WI38 (cell line): ENCODE results near the gene EPB41L4A.

Experiments
- H3K4me3 ChIP-seq: 2 replicates; pipeline ENCODE4 v1.5.1; 2011; ENCODE audit warnings: low read depth, mild to moderate bottlenecking, control low read depth, low read length
- TF ChIP-seq, protein P1 (sequence below): IDR thresholded peaks from 2 replicates; pipeline ENCODE4 v1.5.1; 2012; ENCODE audit warnings: low read depth, mild to moderate bottlenecking, control low read depth, low read length

The EPB41L4A gene

DNA sequence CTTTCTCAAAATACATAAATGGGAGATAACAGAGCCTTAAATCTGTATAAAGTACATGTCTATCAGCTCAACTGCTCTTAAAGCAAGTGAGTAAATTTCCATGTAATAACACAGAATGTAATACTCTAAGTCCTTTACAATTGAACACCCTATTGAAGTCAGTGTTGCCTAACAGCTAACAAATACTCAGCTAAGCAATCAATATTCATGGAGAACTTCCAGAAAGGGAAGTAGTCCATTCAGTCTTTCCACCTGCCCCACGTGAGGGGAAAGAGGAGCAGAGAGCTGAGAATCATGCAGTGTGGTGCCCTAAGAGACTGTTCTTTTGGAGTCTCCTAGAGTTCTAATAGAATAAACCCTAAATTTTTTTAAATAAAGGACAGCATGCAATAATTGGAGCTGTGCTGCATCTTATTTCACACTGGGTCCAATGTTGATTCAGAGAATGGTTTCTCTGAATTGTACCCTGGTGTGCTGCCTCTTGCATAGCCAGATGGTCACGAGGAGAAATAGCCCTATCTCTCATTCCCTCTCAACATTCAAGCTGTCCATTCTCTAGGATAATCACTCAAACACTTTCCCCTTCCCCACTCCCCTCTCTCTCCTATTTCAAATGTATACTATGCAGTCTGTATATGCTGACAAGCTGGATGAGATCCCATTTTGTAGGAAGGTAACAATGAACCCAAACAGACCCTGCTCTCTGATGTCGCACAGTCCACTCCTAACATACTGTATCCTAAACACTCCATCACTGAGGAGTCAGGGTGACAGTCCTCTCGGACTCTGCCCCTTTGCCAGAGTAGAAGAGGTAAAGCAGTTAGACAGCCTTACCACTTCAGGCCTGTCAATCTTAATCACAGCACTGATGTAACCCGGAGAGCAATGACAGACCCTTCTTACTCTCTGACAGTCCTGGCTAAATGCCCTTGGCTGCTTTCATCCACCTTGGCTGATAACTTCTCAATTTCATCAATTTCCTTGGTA lies 134.8 kb downstream of the EPB41L4A start:
- TF ChIP-seq, protein P1, sequence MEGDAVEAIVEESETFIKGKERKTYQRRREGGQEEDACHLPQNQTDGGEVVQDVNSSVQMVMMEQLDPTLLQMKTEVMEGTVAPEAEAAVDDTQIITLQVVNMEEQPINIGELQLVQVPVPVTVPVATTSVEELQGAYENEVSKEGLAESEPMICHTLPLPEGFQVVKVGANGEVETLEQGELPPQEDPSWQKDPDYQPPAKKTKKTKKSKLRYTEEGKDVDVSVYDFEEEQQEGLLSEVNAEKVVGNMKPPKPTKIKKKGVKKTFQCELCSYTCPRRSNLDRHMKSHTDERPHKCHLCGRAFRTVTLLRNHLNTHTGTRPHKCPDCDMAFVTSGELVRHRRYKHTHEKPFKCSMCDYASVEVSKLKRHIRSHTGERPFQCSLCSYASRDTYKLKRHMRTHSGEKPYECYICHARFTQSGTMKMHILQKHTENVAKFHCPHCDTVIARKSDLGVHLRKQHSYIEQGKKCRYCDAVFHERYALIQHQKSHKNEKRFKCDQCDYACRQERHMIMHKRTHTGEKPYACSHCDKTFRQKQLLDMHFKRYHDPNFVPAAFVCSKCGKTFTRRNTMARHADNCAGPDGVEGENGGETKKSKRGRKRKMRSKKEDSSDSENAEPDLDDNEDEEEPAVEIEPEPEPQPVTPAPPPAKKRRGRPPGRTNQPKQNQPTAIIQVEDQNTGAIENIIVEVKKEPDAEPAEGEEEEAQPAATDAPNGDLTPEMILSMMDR, result no peak
- H3K4me3 ChIP-seq, result no peak overlapping the region

DNA sequence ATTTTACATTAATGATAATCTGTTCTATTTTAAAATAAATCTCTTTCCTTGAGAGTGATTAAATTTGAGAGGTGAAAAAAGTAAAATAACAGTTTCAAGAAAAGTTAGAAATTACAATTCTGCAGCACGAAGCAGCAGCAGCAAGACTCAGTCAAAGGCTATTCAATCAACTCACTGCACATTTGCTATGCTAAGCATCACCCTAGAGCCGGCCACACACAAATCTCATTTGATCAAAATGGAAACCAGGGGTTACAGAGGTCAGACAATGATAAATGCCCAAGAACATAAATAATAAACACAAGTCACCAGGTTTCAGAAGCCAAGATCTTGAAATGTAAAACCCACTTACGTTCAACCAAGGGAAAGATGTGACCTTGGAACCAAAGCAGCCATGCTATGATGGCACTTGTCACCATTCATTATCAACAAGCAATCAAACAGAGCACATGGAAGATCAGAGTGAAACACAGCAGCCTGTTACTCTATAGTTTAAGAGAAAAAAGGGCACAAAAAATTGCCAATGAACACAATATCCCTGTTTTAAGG lies 136.0 kb downstream of the EPB41L4A start:
- H3K4me3 ChIP-seq, result no peak overlapping the region
- TF ChIP-seq, protein P1, result no peak

DNA sequence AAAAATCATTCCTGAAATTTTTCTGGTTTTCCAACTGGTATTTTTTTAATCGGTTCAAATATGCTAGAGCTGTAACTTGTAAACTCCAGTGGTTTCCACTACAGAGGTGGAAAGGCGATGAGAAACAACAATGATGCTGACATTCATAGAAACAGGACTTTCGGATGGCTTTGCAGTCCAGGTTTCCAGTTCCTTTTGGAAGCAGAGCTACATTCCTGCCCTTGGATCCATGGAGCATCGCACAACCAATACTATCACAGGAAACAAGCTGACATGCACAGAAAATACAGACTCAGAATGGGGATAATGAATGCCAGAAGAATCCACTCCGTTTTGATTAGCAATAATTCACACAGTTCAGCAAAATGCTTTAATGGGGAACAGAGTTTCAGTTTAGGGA lies 140.0 kb downstream of the EPB41L4A start:
- TF ChIP-seq, protein P1, result no peak
- no peak overlapping the region for H3K4me3 ChIP-seq

DNA sequence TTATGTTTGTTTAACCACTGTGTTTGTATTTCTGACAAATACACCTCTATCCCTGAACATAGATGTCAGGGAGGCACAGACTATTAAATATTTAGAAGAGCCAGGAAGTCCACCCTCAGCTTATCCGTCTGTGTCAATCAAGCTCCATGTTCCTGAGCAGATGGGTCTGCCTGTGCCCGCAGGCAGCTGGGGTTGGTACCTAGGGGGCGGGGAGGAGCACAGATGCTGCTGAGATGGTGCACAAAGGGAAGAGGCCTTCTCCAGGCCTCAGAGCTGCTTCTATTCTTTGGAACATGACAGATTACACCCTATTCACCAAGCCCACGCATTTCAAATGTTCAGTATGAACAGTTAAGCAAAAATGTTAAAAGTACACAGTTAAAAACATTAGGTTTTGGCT lies 142.1 kb downstream of the EPB41L4A start:
- H3K4me3 ChIP-seq, result no peak overlapping the region
- TF ChIP-seq, protein P1, result no peak

DNA sequence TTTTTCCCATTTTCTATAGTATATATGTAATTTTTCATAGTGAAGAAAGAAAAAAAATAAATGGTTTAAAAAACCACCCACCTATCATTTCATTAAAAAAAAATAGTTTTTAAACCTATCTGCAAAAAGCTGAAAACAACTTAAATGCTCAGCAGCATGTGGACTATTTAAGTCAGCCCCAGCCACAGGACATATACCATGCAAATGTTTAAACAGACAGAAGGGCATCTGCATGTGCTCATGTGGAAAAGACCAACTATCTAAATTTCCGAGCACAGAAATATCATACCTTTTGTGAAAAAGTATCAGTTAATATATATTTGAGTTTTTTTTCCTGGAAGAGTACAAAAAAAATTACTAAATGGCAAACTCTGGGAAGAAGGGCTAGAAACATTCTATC lies 143.4 kb downstream of the EPB41L4A start:
- TF ChIP-seq, protein P1, result no peak
- H3K4me3 ChIP-seq, result no peak overlapping the region

DNA sequence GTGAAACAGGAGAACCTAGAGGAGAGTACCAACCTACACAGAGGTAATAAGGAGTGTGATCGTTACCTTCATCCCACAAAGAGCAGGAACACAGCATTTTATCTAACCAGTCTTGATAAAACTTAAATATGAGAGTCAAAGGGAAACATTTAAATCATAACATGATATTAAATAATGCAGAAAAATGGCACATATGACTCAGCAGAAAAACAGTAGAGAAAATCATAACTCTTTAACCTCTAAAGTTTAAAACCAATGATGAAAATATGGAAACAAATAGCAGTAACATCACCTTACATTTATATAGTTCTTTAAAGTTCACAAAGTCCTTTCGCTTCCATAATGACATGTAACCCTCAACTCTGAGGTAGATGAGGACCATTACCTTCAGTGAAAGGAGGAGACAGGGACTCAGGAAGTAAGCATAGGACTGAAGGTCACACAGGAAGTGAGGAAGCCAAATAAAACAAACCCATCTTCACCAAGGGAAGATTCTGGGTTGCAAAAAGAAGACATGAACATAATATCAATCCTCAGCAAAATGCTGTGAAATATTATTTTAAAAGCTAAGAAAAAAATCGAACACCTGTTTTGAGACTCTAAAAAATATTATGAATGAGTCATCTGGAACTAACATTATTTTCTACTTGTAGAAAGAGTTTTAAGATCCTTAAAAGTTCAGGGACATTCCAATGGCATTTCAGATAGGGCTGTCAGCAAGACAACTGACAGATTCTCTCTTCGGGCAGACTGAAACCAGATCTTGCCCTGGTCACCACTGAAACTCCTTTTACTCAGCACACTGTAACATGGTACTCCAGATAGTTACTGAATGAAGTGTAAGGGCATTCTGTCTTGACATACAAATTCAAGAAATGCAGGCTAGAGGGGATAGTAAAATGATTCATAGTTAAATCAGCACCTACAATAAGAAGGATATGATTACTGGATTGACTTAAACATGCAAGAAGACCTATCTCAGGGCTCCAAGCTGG lies 148.5 kb downstream of the EPB41L4A start:
- TF ChIP-seq, protein P1, result no peak
- H3K4me3 ChIP-seq, result no peak overlapping the region
